NCI-H774 (cell line): ENCODE data around the gene PDE8B.
"Not testable (repeated sequence)": the region's sequence is repeated elsewhere in the genome, so short reads cannot be mapped to it uniquely, and the experiment has no call there.

ENCODE experiments used
- DNase-seq: peaks from one replicate; lab custom pipeline; 2025; lab: John Stamatoyannopoulos, UW

Gene PDE8B

DNA sequence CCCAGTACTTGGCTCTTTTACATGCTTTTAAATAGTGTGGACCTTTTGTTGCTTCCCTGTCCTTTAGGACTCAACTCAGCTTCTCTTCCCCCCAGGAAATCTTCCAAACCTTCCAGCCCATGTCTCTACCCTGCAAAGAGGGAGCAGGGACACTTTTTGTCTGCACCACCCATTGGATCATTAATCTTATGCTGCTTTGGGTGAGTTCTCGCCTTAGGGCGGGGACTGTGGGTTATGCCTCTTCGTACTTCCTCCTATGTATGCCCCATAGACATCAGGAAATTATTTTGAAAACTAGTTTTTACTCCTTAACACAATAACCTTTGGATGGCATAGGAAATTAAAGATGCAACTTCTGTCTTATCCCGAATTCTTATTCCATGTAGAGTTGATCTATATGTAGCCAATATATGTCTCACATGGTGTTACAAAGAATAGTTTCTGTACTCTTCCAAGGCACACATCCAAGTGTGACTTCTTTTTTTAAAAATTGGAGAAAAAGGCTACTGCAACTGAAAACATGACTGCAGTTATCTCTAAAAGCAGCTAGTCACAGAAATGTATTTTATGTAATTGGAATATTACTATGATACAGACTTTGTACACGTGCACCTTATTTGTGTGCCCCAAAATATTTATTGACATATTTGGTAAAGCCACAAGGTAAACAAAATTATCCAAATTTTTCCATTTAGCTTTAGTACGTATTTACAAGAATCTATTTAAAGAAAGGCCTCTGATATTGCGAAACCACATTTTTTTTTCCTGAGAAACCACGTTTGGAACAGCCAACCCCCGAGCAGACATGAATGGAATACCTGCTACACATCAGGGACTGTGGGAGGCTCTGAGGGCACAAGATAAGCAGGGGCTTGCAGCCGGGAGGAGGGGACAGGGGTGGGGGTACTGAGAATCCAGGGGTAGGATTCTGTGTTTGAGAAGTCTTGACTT is 148.1 kb downstream of the PDE8B start:
- DNase-seq: no peak

DNA sequence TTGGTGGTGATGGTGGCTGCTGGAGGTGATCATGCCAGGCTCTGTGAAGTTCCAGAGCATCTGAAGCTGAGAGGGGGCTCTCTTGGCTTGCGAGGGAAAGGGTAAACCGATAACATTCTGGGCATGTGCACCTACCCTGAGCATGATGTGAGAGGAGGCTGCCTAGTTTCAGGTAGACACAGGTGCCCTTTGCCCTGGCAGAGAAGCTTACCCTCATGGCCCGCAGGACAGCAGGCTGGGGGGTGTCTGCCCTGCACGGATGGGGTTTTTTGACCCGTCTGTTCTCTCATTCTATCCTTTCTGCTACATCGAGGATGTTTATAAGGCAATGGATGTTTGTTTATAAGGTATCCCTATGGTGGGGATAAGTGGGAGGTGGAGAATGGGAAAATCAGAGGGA is 148.8 kb downstream of the PDE8B start:
- DNase-seq: no peak

DNA sequence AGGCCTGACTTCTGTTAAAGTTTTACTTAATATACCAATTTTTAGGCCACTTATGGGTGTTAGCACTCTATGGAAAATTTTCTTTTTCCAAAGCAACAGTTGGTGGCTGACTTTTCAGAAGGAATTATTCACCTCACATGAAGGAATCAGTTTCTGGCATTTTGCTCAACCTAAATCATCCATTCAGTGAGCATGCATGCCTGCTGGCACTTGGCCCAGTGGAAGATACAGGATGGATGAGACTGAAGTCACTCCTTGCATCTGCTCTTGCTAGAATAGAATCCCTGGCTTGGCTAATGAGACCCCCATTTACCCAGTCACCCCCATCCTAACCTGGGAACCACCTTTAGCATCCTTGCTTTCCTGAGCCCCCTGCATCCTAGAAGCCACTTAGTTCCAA is 149.9 kb downstream of the PDE8B start:
- DNase-seq: no peak

DNA sequence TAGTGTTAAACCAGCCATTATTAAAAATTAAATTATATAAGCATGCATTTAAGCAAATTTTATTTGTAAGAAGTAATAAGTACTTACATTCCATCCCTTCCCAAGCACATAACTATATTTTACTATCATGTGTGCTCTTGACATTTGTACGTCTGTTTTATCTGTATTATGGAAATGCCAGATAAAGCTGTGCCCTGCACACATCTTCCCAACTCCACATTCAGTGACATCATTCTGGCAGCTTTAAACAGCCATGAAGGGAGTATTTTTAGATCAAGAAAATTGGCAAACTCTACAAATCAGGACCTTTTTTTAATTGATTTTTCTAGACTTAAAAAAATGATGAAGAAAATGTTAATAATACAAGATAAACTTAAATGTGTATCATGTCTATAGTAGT is 150.5 kb downstream of the PDE8B start:
- DNase-seq: no peak

DNA sequence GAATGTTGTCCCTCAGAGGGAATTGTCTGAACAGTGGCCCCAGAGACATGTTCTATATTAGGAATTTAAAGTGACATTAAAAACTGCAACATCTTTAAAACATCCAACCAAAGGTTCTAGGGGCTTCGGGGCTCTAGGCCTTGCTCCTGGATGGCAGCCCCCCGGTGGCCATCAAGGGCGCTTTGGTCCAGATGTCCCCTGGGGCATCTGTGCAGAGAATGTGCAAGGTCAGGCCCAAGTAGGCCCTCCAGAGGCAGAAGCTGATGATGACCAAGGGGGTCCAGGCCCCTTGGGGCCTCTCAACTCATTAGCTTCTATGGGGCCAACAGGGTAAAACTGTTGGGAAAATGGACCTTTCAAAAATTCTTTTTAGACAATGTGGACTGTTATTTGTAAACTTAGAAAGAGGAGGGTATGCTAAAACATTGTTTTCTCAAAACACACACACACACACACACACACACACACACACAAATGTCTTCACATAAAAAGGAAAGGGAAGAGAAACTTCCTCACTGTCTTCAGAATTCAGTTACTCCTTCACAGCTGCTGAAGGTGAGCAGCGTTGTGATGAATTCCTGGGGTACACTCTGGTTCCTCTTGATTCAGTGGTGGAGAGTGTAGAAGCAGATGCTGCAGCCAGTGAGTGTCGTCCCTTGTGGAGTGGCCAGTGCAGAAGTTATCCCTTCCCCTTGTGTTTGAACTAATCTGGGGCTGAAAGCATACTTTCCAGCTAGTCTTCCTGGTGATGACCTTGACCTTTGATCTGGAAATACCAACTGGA is 156.4 kb downstream of the PDE8B start:
- DNase-seq: no peak

DNA sequence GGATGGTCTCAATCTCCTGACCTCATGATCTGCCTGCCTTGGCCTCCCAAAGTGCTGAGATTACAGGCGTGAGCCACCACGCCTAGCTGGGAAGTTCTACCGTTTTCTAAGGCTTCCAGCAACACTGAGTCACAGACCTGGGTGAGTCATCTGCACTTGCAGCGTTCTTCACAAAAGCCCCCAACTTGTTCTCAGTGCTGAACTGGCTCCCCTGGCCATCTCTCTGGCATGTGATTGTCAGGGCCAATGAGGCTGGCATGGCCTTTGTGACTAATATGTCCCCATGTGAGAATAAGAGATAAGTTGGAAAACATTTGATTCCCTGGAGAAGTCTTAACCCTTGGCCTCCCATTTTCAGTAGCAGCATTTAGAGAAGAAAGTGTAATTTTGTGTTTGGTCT is 157.3 kb downstream of the PDE8B start:
- no peak for DNase-seq

DNA sequence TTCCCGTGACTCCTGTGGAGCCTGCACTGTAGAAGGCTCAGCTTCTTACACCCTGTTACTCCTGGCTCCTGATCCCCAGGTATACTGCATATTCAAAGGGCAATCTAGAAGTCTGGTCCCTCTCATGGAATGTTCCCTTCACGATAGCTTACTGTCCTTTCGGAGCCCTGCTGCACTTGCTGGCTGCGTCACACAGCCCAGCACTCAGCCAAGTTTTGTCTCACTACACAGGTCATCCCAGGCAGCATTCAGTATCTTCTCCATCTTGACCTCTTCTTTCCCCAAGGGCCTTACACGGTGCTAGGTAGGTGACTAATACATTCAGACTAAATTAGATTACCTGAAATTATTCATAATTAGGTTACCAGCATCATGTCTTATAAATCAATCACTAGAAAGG is 157.9 kb downstream of the PDE8B start:
- DNase-seq: no peak

DNA sequence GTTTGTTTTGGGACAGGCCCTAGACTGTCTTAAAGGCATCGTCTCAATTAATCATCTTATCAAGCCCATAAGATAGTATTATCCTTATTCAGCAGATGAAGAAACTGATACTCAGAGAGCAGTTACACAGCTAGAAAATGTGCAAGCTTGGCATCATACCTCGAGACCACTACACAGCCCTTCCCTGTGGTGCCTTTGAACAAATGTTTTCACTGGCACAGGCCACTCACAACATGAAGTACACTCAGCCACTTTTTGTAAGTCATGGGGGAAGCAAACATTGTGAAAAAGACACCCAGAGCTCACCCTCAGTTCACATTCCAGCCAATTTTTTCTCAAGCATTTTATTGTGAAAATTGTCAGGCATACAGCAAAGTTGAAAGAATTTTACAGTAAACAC is 159.1 kb downstream of the PDE8B start:
- no peak for DNase-seq

DNA sequence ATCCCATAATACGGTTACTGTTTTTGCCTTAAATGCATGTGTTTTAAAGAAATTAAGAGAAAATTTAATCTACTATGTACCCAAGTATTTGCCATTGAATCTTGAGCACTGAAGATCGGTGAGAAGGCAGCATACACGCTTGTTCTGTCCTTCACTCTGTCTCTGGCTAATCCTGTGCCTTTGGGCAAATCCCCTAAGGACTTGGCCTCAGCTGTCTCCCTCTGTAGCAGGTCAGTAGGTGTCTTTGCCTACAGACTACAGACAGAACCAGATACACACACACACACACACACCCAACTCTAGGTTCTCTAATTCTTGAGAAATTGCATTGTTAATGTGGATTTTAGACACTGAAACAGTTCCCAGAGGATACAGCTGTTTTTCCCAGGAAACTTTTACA is 164.2 kb downstream of the PDE8B start:
- no peak for DNase-seq

DNA sequence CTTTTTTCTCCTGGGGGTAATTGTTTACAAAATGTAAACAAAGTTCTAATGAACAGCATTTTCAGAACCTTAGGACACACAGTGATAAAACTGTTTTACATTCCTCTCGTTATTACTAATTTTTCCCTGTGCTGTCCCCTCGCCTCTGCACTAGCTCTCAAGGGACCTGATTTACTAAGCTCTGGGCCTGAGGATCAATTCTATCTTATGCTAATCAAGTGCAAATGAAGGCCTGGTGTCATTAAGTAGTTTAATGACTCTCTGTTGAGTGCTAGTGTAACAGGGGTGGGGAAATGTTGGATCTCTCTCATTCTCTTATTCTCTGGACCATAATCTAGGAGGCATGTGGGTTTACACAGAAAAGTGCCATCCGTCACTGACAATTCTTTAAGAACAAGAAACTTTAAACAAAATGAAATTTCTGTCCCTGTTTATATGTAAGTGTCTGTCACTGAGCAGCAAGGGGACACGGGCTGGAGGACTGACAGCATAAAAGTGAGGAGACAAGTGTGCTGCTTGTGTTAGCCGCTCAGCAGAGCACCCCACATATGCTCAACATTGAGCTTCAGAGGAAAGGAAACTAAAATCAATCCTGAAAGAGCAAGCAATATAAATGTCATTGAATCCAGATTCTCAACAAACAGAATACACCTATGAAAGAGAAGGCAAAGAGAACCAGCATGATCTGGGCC is 166.3 kb downstream of the PDE8B start:
- DNase-seq: no peak

DNA sequence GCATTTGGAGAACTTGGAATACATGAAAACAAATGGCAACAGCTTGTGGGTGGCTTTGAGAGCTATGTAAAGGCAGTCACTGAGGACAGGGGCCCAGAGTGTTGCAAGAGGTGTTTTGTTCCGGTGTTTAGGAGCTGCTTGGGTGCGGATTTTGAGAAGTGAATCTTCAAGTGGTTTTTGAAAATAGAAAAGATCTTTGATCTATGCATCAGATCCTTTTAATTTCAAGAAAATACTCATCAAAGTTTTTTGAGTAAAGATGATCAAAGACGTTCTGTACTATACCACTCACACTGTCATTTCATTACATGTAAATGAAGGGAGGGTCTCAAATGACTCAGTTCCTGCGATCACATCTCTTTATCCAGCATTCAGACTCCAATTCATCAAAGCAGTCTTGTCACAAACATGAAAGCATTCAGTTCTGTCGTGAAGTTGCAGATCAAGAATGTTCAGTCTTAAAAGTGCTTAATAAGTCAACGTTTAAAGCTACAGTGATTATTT is 169.1 kb downstream of the PDE8B start:
- DNase-seq: no peak

DNA sequence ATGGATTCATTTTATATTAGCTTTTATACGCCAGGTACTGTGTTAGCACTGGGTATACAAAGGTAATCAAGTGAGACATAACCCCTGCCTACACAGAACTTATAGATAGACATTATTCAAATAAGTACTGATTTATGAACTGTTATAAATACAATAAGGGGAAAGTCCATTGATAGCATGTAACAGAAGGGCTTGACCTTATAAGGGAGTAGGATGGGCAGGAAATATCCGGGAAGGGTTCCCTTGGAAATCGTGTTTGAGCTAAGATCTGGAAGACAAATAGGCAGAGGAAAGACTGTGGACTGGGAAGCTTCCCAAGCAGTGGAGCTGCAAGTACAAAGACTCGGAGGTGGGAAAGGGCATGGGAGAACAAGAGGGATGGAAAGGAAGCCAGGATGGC is 170.2 kb downstream of the PDE8B start:
- no peak for DNase-seq

DNA sequence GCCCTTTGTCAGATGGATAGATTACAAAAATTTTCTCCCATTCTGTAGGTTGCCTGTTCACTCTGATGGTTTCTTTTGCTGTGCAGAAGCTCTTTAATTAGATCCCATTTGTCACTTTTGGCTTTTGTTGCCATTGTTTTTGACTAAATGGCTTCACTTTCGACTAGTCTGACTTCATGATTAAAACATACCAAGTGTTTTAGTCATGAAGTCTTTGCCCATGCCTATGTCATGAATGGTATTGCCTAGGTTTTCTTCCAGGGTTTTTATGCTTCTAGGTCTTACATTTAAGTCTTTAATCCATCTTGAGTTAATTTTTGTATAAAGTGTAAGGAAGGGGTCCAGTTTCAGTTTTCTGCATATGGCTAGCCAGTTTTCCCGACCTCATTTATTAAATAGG is 172.9 kb downstream of the PDE8B start:
- not testable (repeated sequence) for DNase-seq

DNA sequence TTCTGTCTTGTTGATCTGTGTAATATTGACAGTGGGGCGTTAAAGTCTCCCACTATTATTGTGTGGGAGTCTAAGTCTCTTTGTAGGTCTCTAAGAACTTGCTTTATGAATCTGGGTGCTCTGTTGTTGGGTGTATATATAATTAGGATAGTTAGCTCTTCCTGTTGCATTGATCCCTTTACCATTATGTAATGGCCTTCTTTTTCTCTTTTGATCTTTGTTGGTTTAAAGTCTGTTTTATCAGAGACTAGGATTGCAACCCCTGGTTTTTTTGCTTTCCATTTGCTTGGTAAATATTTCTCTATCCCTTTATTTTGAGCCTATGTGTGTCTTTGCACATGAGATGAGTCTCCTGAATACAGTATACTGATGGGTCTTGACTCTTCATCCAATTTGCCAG is 175.9 kb downstream of the PDE8B start:
- DNase-seq: not testable (repeated sequence)

DNA sequence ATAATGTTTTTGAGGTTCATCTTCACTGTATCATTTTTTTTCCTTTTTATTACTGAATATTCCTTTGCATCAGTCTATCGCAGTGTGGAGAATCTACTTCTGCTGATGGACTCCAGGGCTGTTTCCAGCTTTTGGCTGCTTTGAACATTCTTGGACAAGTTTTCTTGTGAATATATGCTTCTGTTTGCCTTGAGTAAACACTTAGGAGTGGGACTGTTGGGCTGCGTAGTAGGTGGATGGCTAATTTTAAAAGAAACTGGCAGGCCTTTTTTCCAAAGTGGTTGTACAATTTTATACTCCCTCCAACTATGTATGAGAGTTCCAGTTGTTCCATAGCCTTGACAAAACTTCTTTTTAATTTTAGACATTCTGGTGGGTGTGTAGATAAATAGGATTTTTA is 179.3 kb downstream of the PDE8B start:
- no peak for DNase-seq

DNA sequence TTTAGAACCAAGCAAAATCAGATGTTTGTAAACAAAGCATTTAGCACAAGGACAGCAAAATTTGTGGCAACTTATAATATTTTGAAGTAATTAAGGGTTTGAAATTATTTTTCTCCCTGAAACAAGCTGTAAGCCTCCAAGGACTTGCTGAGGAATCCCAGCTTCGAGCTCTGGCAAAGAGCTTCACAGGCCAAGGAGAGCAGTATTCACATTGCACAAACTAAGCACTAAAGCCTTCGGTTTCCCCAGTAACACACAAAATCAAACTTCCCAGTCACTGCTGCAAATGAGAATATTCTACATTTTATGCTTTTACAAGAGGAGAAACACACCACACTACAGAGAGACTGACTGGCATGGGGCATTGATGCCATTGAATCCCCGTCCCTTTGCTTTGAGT is 179.7 kb downstream of the PDE8B start:
- DNase-seq: no peak

DNA sequence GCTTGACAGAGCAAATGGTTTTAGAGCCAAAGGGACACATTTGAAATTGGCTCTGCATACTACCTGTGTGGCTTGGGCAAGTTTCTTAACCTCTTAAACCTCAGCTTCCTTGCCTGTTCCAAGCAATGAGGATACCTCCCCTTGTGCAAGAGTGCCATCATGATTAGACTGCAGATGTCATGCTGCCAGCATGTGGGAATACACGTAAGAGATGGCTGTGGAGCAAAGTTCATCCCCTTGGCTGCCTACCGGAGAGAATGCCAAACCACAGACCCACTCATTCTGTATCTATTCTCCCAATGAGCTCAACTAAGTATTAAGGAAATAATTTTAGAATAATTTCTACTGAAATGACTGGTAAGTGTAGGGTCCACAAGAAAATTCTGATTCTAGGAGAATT is 180.3 kb downstream of the PDE8B start:
- no peak for DNase-seq

DNA sequence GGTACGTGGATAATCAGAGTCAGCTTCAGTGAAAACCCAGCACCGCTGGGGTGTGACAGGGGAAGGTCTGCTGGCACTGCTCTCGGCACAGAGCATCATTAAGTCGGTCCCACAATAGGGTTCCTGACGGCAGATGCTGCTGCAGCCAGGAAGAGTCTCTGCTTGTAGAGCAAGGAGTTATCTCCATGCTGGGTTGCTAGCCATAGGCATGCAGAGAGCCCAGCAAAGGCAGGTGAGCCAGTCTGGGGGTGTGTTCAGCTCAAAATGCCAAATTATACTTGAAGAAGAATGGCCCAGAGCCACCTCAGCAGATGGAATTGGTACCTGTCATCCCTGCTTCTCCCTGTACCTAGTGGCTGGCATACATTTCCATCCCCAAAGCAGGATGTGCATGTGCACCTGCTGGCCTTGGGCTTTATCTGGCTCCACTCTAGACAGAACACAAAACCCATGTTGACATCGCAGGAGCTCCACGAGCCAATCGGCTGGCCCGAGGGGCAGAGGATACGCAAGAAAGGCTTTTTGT is 180.8 kb downstream of the PDE8B start:
- DNase-seq: no peak

DNA sequence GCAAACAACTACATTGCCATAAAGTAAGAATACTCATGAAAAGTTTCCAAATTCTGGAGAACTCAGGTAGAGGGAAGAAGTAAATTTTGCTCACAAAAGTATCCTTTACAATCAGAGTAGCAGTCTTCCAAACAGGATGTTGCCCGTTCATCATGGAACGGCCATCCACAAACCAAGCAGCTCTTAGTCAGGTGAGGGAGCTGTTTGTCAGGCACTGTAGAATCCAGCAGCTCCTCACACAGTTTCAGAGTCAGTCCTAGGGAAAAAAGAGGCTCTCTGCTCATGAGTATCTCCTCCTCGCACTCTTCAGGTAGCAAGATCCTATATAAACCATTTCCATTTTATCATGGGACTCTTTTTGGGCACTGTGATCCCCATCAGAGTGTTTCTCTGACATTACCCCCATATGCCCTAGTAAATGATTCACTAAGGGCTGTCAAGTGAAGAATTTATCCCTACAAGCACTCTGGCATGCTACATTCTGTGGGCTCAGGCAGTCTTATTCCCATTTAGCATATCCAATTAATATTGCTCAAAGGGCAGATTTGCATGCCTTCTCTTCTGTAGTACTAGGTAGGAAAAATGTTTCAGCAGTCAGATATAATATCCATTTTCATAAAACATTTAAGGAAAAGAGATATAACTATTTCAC is 183.7 kb downstream of the PDE8B start:
- DNase-seq: no peak

DNA sequence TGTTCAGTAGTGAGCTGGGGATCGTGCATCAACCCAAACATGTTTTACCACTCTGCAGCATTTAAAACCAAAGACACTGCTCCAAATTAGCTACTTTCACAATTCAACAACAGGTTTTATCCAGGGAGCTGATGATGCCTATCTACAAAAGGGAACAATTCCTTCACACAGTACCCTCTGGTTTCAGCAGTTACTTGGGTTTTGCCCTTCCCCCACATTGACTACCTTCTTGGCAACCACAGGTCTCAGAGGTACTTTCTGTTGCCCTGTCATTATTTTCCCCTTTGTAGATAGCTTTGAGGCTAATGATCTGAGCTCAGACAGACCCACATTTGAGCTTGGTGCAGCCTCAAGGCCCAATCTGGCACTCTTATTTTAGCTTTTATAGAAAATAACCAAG is 185.5 kb downstream of the PDE8B start:
- no peak for DNase-seq

DNA sequence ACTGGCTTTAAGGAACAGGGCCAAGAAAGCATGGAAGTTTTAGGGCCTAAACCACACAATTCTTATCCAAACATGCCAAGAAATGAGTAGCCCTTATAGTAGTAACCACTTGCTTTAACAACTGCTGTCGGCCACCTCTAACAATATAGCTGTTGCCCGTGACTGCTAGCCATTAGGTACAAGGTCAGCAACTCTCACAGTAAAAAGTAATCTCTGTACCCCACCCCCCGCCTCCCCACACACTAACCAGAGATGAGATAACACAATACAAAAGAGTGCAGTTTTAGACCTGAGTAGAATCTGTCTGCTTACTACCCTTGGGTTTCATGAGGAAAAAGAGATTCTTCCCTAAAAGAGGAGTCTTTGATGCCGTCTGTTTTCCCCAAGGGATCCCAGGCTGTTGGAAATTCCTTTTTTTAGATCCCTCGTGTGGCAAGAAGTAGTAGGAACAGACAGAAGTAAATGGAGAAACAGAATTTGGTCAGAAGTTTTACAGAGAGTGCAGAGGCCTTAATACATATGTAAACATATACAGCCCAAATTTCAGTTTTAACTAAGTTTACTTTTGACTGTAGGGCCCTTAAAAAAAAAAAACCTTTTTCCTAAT is 187.3 kb downstream of the PDE8B start:
- no peak for DNase-seq
